ENCODE measurements around the gene PRKAG1. TPM values are rescaled to one million over a fixed set of nuclear protein-coding genes. Genes with fewer than 3 reads are reported as not detected.
"Not testable (repeated sequence)": the region's sequence is repeated elsewhere in the genome, so short reads cannot be mapped to it uniquely, and the experiment has no call there.

Gene PRKAG1
- total RNA-seq = 10 to 100 TPM; 43.2 to 74.7 TPM
- 10 to 100 TPM; 65.2 to 75.2 TPM for polyA plus RNA-seq (ENCODE audit: insufficient read length in 2 of 2)
- long read RNA-seq, donor 1, transcript PRKAG1-206 (12 exons, 1,699 nt) = major isoform, 15 of 17 reads
- long read RNA-seq, donor 1, partial matches to known transcripts = 0 of 17 reads
- long read RNA-seq, donor 1, other reads (novel, unspliced or antisense) = 0 of 17 reads
- long read RNA-seq, donor 2, transcript PRKAG1-206 (12 exons, 1,699 nt) = major isoform, 7 of 13 reads
- long read RNA-seq, donor 2, partial matches to known transcripts = 6 of 13 reads
- long read RNA-seq, donor 2, other reads (novel, unspliced or antisense) = 0 of 13 reads
- long read RNA-seq, donor 3, transcript PRKAG1-206 (12 exons, 1,699 nt) = major isoform, 6 of 6 reads
- long read RNA-seq, donor 3, partial matches to known transcripts = 0 of 6 reads
- long read RNA-seq, donor 3, other reads (novel, unspliced or antisense) = 0 of 6 reads
- long read RNA-seq, donor 4, transcript PRKAG1-206 (12 exons, 1,699 nt) = major isoform, 13 of 17 reads
- long read RNA-seq, donor 4, partial matches to known transcripts = 0 of 17 reads
- long read RNA-seq, donor 4, other reads (novel, unspliced or antisense) = 0 of 17 reads

- H3K27me3 ChIP-seq (ENCODE audit: control insufficient read depth, insufficient read depth, low read length) = no peaks in the 10 kb centered on the region
- peaks cover 12% of the 10 kb centered on the region for H3K4me1 ChIP-seq (ENCODE audit: control insufficient read depth, insufficient read depth, low read length)
- no peaks in the 10 kb centered on the region for H3K9me3 ChIP-seq (ENCODE audit: control insufficient read depth, insufficient read depth, low read length)
- under 1% methylated on average over 42 of the region's 59 CpGs for WGBS (ENCODE audit: insufficient coverage)
- DNase-seq (ENCODE audit: low read depth in 4 of 6, low spot score in 6 of 6) = peak; percentile 89 to 98 (median 92)
- H3K4me3 ChIP-seq (ENCODE audit: low read depth, low read length) = peak within 1 kb of the TSS; percentile 75
- H3K36me3 ChIP-seq (ENCODE audit: control insufficient read depth, insufficient read depth, low read length) = peaks cover 30% of the 10 kb centered on the region
- peak within 1 kb of the TSS; percentile 97 for H3K27ac ChIP-seq (ENCODE audit: low read depth, low read length)
Measured at GRCh38 chr12:49018261-49019119, at the start of gene PRKAG1. TSS of gene PRKAG1 (minus strand) at chr12:49018776. CDS start at chr12:49018740, 36 bp downstream.

DNA sequence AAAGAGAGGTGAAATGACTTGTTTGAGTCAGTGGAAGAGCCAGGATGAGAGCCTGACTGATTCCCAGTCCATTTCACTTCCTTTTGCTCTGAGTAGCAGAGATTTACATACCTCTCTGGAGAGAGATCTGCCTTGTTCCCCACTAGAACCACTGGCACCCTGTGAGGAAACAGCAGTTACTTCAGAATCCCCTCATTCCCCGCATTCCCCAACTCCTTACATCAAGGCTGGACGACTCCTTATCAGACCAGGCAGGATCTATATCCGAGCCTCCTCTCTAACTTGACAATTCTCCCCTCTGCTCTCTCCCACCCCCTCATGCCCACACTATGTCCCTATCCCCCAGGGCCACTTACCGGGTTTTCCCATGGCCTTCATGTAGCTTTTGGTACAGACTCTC, 47.5 kb upstream of the PRKAG1 start:
- Histone ChIP-seq H3K27ac (ENCODE audit: low read depth, low read length) (no peak overlapping the region), H3K36me3 (ENCODE audit: control insufficient read depth, insufficient read depth, low read length) (peaks cover 2% of the 10 kb centered on the region), H3K27me3 (ENCODE audit: control insufficient read depth, insufficient read depth, low read length) (no peaks in the 10 kb centered on the region), H3K4me1 (ENCODE audit: control insufficient read depth, insufficient read depth, low read length) (peaks cover 14% of the 10 kb centered on the region), H3K9me3 (ENCODE audit: control insufficient read depth, insufficient read depth, low read length) (no peaks in the 10 kb centered on the region), H3K4me3 (ENCODE audit: low read depth, low read length) (no peak overlapping the region)
- 73% methylated on average over 4 of the region's 4 CpGs for WGBS (ENCODE audit: insufficient coverage)
- no peak for DNase-seq (ENCODE audit: low read depth in 4 of 6, low spot score in 6 of 6)

DNA sequence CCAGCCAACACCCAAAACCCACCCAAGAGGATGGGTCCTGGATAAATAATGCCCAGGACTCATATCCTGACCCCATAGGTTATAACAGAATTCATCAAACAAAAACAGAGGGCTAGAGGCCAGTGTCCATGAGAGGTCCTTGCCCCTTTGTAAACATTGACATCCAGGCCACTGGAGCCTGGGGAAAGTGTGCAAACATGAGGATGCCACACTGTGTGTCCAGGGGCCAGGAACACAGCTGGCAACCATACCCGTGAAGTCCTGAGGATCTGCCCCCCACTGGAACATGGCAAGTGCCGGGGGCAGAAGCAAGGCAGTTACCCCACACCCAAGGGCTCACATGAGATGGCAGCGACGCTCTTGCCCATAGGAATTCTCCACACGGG, 46.2 kb upstream of the PRKAG1 start:
- H3K9me3 ChIP-seq (ENCODE audit: control insufficient read depth, insufficient read depth, low read length) = no peaks in the 10 kb centered on the region
- 100% methylated on average over 2 of the region's 5 CpGs for WGBS (ENCODE audit: insufficient coverage)
- H3K4me1 ChIP-seq (ENCODE audit: control insufficient read depth, insufficient read depth, low read length) = peaks cover 14% of the 10 kb centered on the region
- H3K27me3 ChIP-seq (ENCODE audit: control insufficient read depth, insufficient read depth, low read length) = no peaks in the 10 kb centered on the region
- no peak overlapping the region for H3K27ac ChIP-seq (ENCODE audit: low read depth, low read length)
- no peak overlapping the region for H3K4me3 ChIP-seq (ENCODE audit: low read depth, low read length)
- no peak for DNase-seq (ENCODE audit: low read depth in 4 of 6, low spot score in 6 of 6)
- H3K36me3 ChIP-seq (ENCODE audit: control insufficient read depth, insufficient read depth, low read length) = peaks cover 2% of the 10 kb centered on the region

DNA sequence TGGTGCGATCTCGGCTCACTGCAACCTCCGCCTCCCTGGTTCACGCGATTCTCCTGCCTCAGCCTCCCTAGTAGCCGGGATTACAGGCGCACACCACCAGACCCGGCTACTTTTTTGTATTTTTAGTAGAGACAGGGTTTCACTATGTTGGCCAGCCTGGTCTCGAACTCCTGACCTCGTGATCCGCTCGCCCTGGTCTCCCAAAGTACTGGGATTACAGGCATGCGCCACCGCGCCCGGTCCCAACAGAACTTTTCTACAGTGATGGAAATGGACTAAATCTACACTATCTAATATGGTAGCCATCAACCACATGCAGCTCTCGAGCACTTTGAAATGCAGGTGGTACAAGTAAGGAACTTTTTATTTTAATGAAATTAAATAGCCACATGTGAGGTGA, 43.3 kb upstream of the PRKAG1 start:
- H3K9me3 ChIP-seq (ENCODE audit: control insufficient read depth, insufficient read depth, low read length); H3K27me3 ChIP-seq (ENCODE audit: control insufficient read depth, insufficient read depth, low read length); H3K36me3 ChIP-seq (ENCODE audit: control insufficient read depth, insufficient read depth, low read length); H3K4me3 ChIP-seq (ENCODE audit: low read depth, low read length); H3K27ac ChIP-seq (ENCODE audit: low read depth, low read length); DNase-seq (ENCODE audit: low read depth in 4 of 6, low spot score in 6 of 6): not testable (repeated sequence)
- 88% methylated on average over 13 of the region's 17 CpGs for WGBS (ENCODE audit: insufficient coverage)
- peaks cover 31% of the 10 kb centered on the region for H3K4me1 ChIP-seq (ENCODE audit: control insufficient read depth, insufficient read depth, low read length)

GRCh38 chr12:49061157-49061650, 42.6 kb upstream of the PRKAG1 start:
- no peaks in the 10 kb centered on the region for H3K9me3 ChIP-seq (ENCODE audit: control insufficient read depth, insufficient read depth, low read length)
- no peaks in the 10 kb centered on the region for H3K27me3 ChIP-seq (ENCODE audit: control insufficient read depth, insufficient read depth, low read length)
- H3K4me1 ChIP-seq (ENCODE audit: control insufficient read depth, insufficient read depth, low read length) = peaks cover 32% of the 10 kb centered on the region
- H3K27ac ChIP-seq (ENCODE audit: low read depth, low read length) = peak overlapping the region; percentile 99
- peak overlapping the region; percentile 99 for H3K4me3 ChIP-seq (ENCODE audit: low read depth, low read length)
- WGBS (ENCODE audit: insufficient coverage) = 4% methylated on average over 11 of the region's 16 CpGs
- H3K36me3 ChIP-seq (ENCODE audit: control insufficient read depth, insufficient read depth, low read length) = peaks cover 2% of the 10 kb centered on the region
- DNase-seq (ENCODE audit: low read depth in 4 of 6, low spot score in 6 of 6) = no peak

GRCh38 chr12:49060237-49061156, 41.9 kb upstream of the PRKAG1 start, which contains the start of gene KMT2D:
TSS of gene KMT2D (minus strand) at chr12:49060794. CDS start at chr12:49055324, 5,470 bp downstream.
- H3K9me3 ChIP-seq (ENCODE audit: control insufficient read depth, insufficient read depth, low read length) = no peaks in the 10 kb centered on the region
- H3K27me3 ChIP-seq (ENCODE audit: control insufficient read depth, insufficient read depth, low read length) = no peaks in the 10 kb centered on the region
- peak within 1 kb of the TSS; percentile 99 for H3K4me3 ChIP-seq (ENCODE audit: low read depth, low read length)
- H3K4me1 ChIP-seq (ENCODE audit: control insufficient read depth, insufficient read depth, low read length) = peaks cover 37% of the 10 kb centered on the region
- DNase-seq (ENCODE audit: low read depth in 4 of 6, low spot score in 6 of 6) = peak; percentile 88 to 99 (median 94)
- under 1% methylated on average over 71 of the region's 74 CpGs for WGBS (ENCODE audit: insufficient coverage)
- peaks cover 2% of the 10 kb centered on the region for H3K36me3 ChIP-seq (ENCODE audit: control insufficient read depth, insufficient read depth, low read length)
- H3K27ac ChIP-seq (ENCODE audit: low read depth, low read length) = peak within 1 kb of the TSS; percentile 99

GRCh38 chr12:49059299-49060171, 41.0 kb upstream of the PRKAG1 start:
- peak overlapping the region; percentile 99 for H3K4me3 ChIP-seq (ENCODE audit: low read depth, low read length)
- peak in 1 of 6 donors; percentile 29 for DNase-seq (ENCODE audit: low read depth in 4 of 6, low spot score in 6 of 6)
- peaks cover 4% of the 10 kb centered on the region for H3K36me3 ChIP-seq (ENCODE audit: control insufficient read depth, insufficient read depth, low read length)
- H3K27ac ChIP-seq (ENCODE audit: low read depth, low read length) = peak overlapping the region; percentile 99
- H3K9me3 ChIP-seq (ENCODE audit: control insufficient read depth, insufficient read depth, low read length) = no peaks in the 10 kb centered on the region
- H3K27me3 ChIP-seq (ENCODE audit: control insufficient read depth, insufficient read depth, low read length) = no peaks in the 10 kb centered on the region
- H3K4me1 ChIP-seq (ENCODE audit: control insufficient read depth, insufficient read depth, low read length) = peaks cover 40% of the 10 kb centered on the region
- WGBS (ENCODE audit: insufficient coverage) = under 1% methylated on average over 70 of the region's 70 CpGs

DNA sequence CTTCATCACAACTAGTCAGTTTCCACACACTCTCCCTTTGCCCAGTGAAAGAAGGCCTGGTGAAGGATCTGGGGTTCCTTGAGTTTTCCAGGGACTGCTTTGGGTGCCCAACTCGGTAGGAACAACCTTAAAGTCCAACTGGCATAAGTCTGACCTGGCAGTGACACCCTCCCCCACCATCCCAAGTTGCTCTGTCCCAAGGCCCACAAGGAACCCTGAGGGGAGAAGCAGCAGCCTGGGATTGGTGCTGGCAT, 40.4 kb upstream of the PRKAG1 start:
- WGBS (ENCODE audit: insufficient coverage) = 0% methylated on average over 1 of the region's 1 CpG
- Histone ChIP-seq H3K4me3 (ENCODE audit: low read depth, low read length) (peak overlapping the region; percentile 99), H3K27ac (ENCODE audit: low read depth, low read length) (peak overlapping the region; percentile 60), H3K9me3 (ENCODE audit: control insufficient read depth, insufficient read depth, low read length) (no peaks in the 10 kb centered on the region), H3K4me1 (ENCODE audit: control insufficient read depth, insufficient read depth, low read length) (peaks cover 40% of the 10 kb centered on the region), H3K27me3 (ENCODE audit: control insufficient read depth, insufficient read depth, low read length) (no peaks in the 10 kb centered on the region), H3K36me3 (ENCODE audit: control insufficient read depth, insufficient read depth, low read length) (peaks cover 9% of the 10 kb centered on the region)
- DNase-seq (ENCODE audit: low read depth in 4 of 6, low spot score in 6 of 6) = no peak
